K562 (cell line): ENCODE measurements around the gene KLF2. TPM values are rescaled to one million over a fixed set of nuclear protein-coding genes. Genes with fewer than 3 reads are reported as not detected.

Source experiments
- ATF1 ChIP-seq, 2 experiments: fragments of 450-650 bp in 1 of 2; IDR thresholded peaks; 2 replicates each; pipeline ENCODE4 v1.6.1; 2016; ENCODE audit warnings: missing compliant biosample characterization in 1 of 2, missing genetic modification characterization in 1 of 2
- ETV5 ChIP-seq: sonication (generic); formaldehyde crosslinking; IDR thresholded peaks from 2 replicates; pipeline ENCODE4 v1.4.0; 2020; ENCODE audit warnings: low read depth, mild to moderate bottlenecking, missing genetic modification reagents
- FOXK1 ChIP-seq: sonication (generic); formaldehyde crosslinking; IDR thresholded peaks from 2 replicates; pipeline ENCODE4 v1.8.0; 2022; ENCODE audit warnings: missing genetic modification reagents, mild to moderate bottlenecking, borderline replicate concordance
- MCM5 ChIP-seq: fragments of 450-650 bp; IDR thresholded peaks from 2 replicates; pipeline ENCODE4 v1.6.1; 2016; ENCODE audit warnings: low read depth
- MEF2A ChIP-seq: IDR thresholded peaks from 2 replicates; pipeline ENCODE4 v1.6.1; 2011; ENCODE audit warnings: low read depth, mild to moderate bottlenecking, low read length, moderate library complexity; ENCODE audit not compliant: control insufficient read depth
- RBM22 ChIP-seq: fragments of 200-400 bp; formaldehyde crosslinking; IDR thresholded peaks from 2 replicates; pipeline ENCODE4 v1.6.1; 2018; ENCODE audit warnings: low read length, low read depth; ENCODE audit not compliant: poor library complexity, severe bottlenecking
- REST ChIP-seq, 2 experiments: fragments of 450-650 bp; formaldehyde crosslinking in 1 of 2; IDR thresholded peaks; 2 replicates each; pipeline versions ENCODE4 v1.4.0 to v1.6.1; 2014 to 2020; ENCODE audit warnings: mild to moderate bottlenecking in 2 of 2, borderline replicate concordance in 1 of 2, low read depth in 1 of 2
- SREBF2 ChIP-seq: sonication (generic); formaldehyde crosslinking; IDR thresholded peaks from 2 replicates; pipeline ENCODE4 v1.4.0; 2020; ENCODE audit warnings: mild to moderate bottlenecking, missing genetic modification reagents
- TFE3 ChIP-seq: fragments of 450-650 bp; formaldehyde crosslinking; IDR thresholded peaks from 2 replicates; pipeline ENCODE4 v1.4.0; 2020; ENCODE audit warnings: mild to moderate bottlenecking, mixed read lengths
- ZC3H4 ChIP-seq: sonication (generic); formaldehyde crosslinking; IDR thresholded peaks from 2 replicates; pipeline ENCODE4 v1.9.0; 2021; ENCODE audit warnings: missing genetic modification reagents, borderline replicate concordance
- ZNF395 ChIP-seq: fragments of 200-800 bp; sonication (Bioruptor generic); IDR thresholded peaks from 2 replicates; pipeline ENCODE4 v1.6.1; 2017; ENCODE audit warnings: missing genetic modification characterization, missing compliant biosample characterization
- ZNF778 ChIP-seq: fragments of 450-650 bp; formaldehyde crosslinking; IDR thresholded peaks from 2 replicates; pipeline ENCODE4 v1.4.0; 2020; ENCODE audit warnings: mild to moderate bottlenecking, moderate library complexity
- polyA plus RNA-seq, 8 experiments: library from polyadenylated mRNA; depleted of rRNA in 4 of 8; stranded (reverse) in 5 of 8; unstranded in 3 of 8; fragments of >200 nt; fragmentation: Nextera tagmentation in 2 of 8; fragmentation: Illumina TruSeq in 1 of 8; extraction: Ambion mirVana in 2 of 8; extraction: Trizol in 1 of 8; gene quantifications; 2 replicates each; pipeline versions ENCODE4 v1.2.1 to v1.2.3, GENCODE V29; 2011 to 2014; ENCODE audit warnings: inconsistent platforms in 1 of 8, missing spikeins in 1 of 8
- total RNA-seq, 7 experiments: library from RNA; depleted of rRNA in 6 of 7; stranded (reverse); fragments of >200 nt in 6 of 7; fragmentation: Illumina TruSeq in 2 of 7; extraction: Trizol in 2 of 7; gene quantifications; 2 replicates each; pipeline versions ENCODE4 v1.2.1 to v1.2.3, GENCODE V29; 2011 to 2021; ENCODE audit warnings: low replicate concordance in 1 of 7

KLF2 gene
- total and polyA plus RNA-seq, 9 of the 15 experiments (the other 6 are each of a cell fraction or from before 2014, with no cell fraction given) = 0.07 to 0.71 TPM; not detected in 7

GRCh38 chr19:16324384-16325160 lies at the start of gene KLF2 (continued):
- TF ChIP-seq FOXK1 = no peak
- no peak for TF ChIP-seq TFE3
- TF ChIP-seq SREBF2 = no peak
- no peak for TF ChIP-seq ETV5 (CRISPR knock-in tag)
- TF ChIP-seq RBM22 = no peak
- no peak for TF ChIP-seq MCM5
- no peak for TF ChIP-seq ATF1 (CRISPR knock-in tag; IDR thresholded peaks at IDR 0.05)
- 0 out of 2 replicates have a peak, but pooled peaks have one; percentile 13 for TF ChIP-seq ATF1 (tag; IDR thresholded peaks at IDR 0.05)
- TF ChIP-seq MEF2A = peak; percentile 39; the same call in 1 of the 2 replicates
- TF ChIP-seq ZNF395 (CRISPR knock-in tag) = no peak
- TF ChIP-seq ZC3H4 = peak; percentile 82; the same call in 1 of the 2 replicates
- no peak for TF ChIP-seq ZNF778 (CRISPR knock-in tag)
- no peak for TF ChIP-seq REST (IDR thresholded peaks at IDR 0.05; ENCODE audit: borderline replicate concordance)
- no peak for TF ChIP-seq REST (CRISPR knock-in tag; IDR thresholded peaks at IDR 0.05; ENCODE audit: low read depth)
